Measurements from ENCODE around the gene ITPRIPL2.

- TF ChIP-seq CTCF (IDR thresholded peaks at IDR 0.05) (no peak), POLR2A (IDR thresholded peaks at IDR 0.05) (no peak)
These were observed 16.6 kb downstream of the ITPRIPL2 start for GRCh38 chr16:19130385-19130784.
